HG02610 (cell line): ENCODE measurements around the gene SCN3A.

Source experiments
- ATAC-seq: cut with Tn5 transposase; IDR thresholded peaks from one replicate; pipeline ENCODE4 v1.9.1; 2021; ENCODE audit warnings: mild to moderate bottlenecking, moderate library complexity; ENCODE audit not compliant: unreplicated experiment

Gene SCN3A

GRCh38 chr2:165113414-165113813 is 90.4 kb downstream of the SCN3A start:
- ATAC-seq: no peak

- ATAC-seq: no peak
Observed at GRCh38 chr2:165112789-165113188, 91.1 kb downstream of the SCN3A start.

- no peak for ATAC-seq
Observed at GRCh38 chr2:165112133-165112573, 91.7 kb downstream of the SCN3A start.

- ATAC-seq: no peak
Observed at GRCh38 chr2:165110394-165110793, 93.5 kb downstream of the SCN3A start.

- ATAC-seq: no peak
Observed at GRCh38 chr2:165109915-165110314, 93.9 kb downstream of the SCN3A start.

GRCh38 chr2:165105926-165106325 is 97.9 kb downstream of the SCN3A start:
- no peak for ATAC-seq

- no peak for ATAC-seq
Observed at GRCh38 chr2:165087933-165088901, 115.6 kb downstream of the SCN3A start.

- ATAC-seq: no peak
Observed at GRCh38 chr2:165086337-165086736, 117.5 kb downstream of the SCN3A start.

GRCh38 chr2:165083326-165083725 is 120.5 kb downstream of the SCN3A start:
- no peak for ATAC-seq

GRCh38 chr2:165082479-165082878 is 121.4 kb downstream of the SCN3A start:
- no peak for ATAC-seq

- ATAC-seq: no peak
Observed at GRCh38 chr2:165081276-165081675, 122.6 kb downstream of the SCN3A start.

GRCh38 chr2:165079432-165079831 is 124.4 kb downstream of the SCN3A start:
- no peak for ATAC-seq

GRCh38 chr2:165078913-165079312 is 124.9 kb downstream of the SCN3A start:
- no peak for ATAC-seq

GRCh38 chr2:165074884-165075283 is 129.0 kb downstream of the SCN3A start:
- ATAC-seq: no peak

GRCh38 chr2:165074323-165074722 is 129.5 kb downstream of the SCN3A start:
- no peak for ATAC-seq

GRCh38 chr2:165070076-165070475 is 133.8 kb downstream of the SCN3A start:
- ATAC-seq: no peak

GRCh38 chr2:165069151-165069550 is 134.7 kb downstream of the SCN3A start:
- no peak for ATAC-seq

- ATAC-seq: no peak
Observed at GRCh38 chr2:165068487-165068757, 135.4 kb downstream of the SCN3A start.

GRCh38 chr2:165067643-165068486 is 136.0 kb downstream of the SCN3A start:
- ATAC-seq: no peak

- no peak for ATAC-seq
Observed at GRCh38 chr2:165064743-165065142, 139.1 kb downstream of the SCN3A start.

- no peak for ATAC-seq
Observed at GRCh38 chr2:165060411-165060810, 143.4 kb downstream of the SCN3A start.
